COLO668 (cell line): ENCODE results near the gene TMEM135.
"Not testable (repeated sequence)": the region's sequence is repeated elsewhere in the genome, so short reads cannot be mapped to it uniquely, and the experiment has no call there.

ENCODE experiments used
- DNase-seq: peaks from one replicate; lab custom pipeline; 2025; ENCODE audit not compliant: unreplicated experiment; lab: John Stamatoyannopoulos, UW

TMEM135 gene

DNA sequence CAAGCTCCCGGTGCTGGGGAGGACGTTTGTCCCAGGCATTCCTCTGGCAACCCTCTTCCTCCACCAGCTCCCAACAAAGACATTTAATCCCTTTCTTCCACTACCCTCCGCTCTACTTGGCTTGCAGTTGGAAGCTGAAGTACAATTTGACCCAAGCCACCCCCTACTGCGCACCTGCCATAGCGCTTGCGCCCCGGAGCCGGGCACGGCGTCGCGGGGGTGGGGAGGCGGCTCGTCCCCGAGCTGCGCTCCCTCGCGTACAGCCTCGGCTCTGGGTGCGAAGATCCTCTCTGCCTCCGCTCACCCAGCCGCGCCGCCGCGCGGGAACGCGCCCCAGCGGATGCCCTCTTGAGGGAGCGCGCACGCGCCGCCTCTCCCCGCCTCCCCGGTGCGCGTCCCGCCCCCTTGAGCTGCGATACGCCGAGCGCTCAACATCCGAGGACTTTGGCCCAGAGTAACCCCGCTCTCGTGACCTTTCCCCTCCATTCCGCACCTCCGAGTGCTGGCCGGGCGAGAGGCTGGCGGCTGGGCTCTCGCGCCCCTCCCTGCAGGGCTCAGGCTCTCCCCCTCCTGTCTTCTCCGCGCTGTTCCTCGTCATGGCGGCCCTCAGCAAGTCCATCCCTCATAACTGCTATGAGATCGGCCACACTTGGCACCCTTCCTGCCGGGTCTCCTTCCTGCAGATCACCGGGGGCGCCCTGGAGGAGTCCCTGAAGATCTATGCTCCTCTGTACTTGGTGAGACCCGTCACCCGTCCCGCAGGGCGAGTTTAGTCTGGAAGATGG, at the start of gene TMEM135:
Gene TMEM135 (plus strand): TSS at position 485 of the 785 bp plus-strand sequence. CDS start 112 bp downstream, at position 597.
- peak; percentile 96 for DNase-seq

- no peak for DNase-seq
Measured at GRCh38 chr11:86988351-86988881, 49.3 kb upstream of the TMEM135 start.

DNA sequence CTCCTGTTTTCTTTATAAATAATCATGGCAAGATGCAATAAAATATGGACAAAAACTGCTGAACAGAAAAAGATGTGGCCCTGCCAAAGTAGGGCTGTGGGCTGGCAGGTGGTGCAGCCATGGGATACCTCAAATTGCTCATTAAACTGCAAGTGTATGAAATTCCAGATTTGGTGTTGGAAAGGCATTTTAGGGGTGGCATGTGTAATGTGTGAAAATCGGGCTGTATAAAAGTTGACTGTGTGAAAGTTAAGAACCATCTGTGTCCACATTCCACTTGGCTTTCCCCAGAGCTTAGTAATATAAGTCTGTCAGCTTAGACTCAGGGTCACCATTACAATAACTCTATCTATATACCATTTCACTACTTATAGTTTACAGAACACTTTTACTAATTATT, 47.7 kb upstream of the TMEM135 start:
- no peak for DNase-seq

DNA sequence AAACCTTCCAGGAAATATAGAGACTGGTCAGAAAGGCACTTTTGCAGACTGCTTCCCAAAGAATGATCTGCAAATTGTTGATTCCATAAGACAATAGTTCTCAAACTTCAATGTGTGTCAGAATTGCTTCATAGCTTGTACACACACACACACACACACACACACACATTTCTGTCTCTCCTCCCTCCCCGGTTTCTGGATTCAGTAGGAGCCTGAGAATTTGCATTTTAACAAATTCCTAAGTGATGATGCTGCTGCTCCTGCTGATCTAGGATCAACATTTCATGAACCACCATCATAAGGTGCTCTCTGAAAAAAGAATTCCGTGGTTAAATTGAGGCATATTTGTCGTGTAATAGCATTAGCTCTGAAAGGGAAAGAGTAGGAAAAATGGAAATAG, 47.2 kb upstream of the TMEM135 start:
- no peak for DNase-seq

GRCh38 chr11:86991341-86991740, 46.4 kb upstream of the TMEM135 start:
- DNase-seq: no peak

- DNase-seq: not testable (repeated sequence)
Measured at GRCh38 chr11:86992340-86992739, 45.4 kb upstream of the TMEM135 start.

- no peak for DNase-seq
Measured at GRCh38 chr11:86993031-86993430, 44.7 kb upstream of the TMEM135 start.

- no peak for DNase-seq
Measured at GRCh38 chr11:86996953-86997570, 40.7 kb upstream of the TMEM135 start.

DNA sequence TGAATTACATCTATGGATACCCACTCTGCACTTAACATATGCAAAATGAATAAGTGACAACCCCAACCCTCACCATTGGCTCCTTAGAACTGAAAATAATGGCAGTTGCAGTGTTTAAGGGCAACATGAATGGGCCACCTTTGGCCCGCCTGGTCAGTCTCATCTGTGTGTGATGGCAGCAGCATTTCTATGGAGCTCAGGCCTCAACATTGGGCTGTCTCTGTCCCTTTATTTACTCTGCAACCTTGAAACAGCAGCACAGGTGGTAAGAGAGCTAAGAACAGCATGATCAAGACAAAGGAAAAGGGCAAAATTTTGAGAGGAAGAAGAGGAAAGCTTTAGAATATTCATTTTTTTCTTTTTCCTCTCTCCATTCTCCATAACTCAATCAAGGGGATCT, 38.3 kb upstream of the TMEM135 start:
- DNase-seq: no peak

GRCh38 chr11:86999859-87000753, 37.6 kb upstream of the TMEM135 start:
- no peak for DNase-seq

- DNase-seq: no peak
Measured at GRCh38 chr11:87002918-87003317, 34.8 kb upstream of the TMEM135 start.

DNA sequence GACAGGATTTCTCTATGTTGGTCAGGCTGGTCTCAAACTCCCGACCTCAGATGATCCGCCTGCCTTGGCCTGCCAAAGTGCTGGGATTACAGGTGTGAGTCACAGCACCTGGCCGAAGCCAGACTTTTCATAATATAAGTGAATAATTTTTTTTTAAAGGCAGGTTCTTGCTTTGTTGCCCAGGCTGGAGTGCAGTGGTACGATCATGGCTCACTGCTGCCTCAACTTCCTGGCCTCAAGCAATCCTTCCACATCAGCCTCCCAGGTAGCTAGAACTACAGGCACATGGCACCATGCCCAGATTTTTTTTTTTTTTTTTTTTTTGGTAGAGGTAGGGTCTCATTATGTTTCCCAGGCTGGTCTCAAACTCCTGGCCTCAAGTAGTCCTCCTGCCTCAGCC, 33.5 kb upstream of the TMEM135 start:
- not testable (repeated sequence) for DNase-seq

- DNase-seq: no peak
Measured at GRCh38 chr11:87005569-87005921, 32.2 kb upstream of the TMEM135 start.

- no peak for DNase-seq
Measured at GRCh38 chr11:87006035-87006434, 31.7 kb upstream of the TMEM135 start.

GRCh38 chr11:87007963-87008362, 29.8 kb upstream of the TMEM135 start:
- no peak for DNase-seq

DNA sequence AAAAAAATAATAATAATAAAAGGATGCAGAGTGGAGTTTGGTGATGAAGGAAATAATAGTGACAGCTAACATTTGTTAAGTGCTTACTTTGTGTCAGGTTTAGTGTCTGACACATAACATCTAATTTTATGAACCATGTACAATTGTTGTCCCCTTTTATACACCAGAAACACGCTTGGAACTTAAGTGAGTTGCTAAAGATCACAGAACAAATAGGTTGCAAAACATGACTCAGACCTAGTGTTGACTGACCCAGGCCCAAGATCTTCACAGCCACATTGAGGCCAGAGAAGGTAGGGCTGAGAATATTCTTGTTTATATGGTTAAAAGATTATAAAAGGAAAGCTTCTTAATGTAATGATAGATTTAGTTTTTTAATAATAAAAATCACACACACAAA, 25.6 kb upstream of the TMEM135 start:
- DNase-seq: no peak

DNA sequence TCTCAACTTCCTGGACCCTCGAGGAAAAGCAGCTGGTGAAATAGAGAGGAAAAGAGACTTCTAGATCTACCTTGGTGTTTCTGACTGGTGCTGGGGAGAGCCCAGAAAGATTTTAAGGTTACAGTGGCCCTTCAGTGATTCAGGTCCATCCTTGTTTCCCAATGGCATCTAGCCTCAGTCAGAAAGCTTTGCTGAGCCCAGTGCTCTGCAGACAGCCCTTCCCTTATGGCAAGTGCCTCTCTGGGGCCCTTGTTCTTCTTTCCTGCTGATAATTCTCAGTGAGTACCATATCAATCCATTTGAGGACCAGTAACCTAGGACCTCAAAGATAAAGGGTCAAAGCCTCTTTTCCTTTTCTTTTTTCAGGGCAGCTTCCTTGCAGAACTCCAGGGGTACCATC, 25.1 kb upstream of the TMEM135 start:
- DNase-seq: no peak

DNA sequence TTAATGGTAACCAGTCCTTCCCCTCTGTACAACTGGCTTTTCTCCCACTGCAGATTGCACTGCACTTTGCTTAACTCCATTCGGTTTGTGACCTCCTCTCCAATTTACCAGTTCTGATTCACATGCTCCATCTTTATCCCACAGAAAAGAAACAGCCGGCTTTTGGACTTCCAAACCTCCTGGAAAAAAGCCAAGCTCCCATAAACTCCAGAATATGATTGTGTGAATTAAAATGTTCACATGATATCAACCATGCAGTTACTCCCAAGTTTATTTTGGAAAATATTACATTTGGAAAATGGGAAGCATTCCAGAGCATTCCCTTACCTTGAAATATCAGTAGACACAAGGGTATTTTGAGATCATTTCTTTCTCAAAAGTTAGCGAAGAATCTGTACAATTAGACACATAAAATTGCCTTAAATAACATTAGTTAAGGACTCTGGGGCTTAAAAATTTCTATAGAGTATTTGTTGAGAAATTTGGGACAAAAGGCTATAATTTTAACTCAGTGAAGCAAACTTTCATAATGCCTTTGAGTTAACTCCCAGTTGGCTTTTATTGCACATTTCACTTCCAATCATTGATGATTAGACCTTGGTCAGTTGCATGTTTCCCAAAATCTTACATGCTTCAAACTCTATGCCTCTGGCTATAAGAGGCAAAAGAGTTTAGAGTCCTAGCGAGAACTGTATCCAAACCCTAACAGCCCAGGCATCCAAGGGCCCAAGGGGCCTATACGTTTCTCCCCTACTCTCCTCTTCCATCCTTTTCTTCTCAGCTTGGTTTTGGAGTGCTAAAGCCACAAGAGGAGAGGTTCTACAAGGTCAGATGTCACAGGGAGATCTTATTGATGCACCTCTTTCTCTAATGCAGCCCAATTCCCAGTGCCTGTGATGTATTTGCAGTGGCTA, 23.6 kb upstream of the TMEM135 start:
- no peak for DNase-seq

DNA sequence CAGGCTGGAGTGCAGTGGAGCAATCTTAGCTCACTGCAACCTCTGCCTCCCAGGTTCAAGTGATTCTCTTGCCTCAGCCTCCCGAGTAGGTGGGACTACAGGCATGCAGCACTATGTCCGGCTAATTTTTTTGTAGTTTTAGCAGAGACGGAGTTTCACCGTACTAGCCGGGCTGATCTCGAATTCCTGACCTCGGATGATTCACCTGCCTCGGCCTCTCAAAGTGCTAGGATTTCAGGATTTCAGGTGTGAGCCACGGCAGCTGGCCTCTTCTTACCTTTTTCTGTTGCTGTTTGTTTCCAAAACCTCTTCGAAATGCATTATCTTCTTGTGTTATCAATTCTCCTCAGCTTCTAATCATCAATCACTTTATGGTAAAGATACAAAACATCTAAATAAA, 22.1 kb upstream of the TMEM135 start:
- DNase-seq: no peak

DNA sequence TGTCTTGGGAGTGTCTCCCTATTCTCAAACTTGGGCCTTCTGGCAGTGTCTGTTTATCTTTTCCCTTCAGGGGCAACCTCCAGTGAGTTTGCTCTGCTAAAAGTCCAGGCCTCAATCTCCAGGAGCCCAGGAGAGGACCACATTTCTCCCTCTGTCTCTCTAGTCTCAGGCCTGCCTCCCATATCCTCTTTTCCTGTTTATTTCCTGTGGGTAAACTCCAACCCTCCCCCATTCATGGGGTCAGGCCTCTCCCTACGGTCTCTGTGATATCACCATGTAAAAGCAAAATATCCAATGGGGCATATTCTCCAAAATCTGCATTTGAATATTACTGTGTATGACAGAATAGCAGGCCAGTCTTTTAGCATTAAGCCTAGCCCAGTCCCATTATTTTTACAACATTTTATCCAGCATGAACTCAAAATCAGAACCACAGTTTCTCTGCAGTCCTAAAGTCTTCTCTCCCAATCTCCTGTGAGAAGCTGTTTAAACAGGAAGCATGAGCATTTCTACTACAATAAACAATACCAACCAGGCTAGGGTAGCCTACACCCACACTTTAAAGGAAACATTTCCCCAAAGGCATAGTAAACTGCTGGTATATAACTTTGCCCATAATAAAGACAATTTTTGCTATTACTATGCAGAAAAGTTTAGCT, 18.0 kb upstream of the TMEM135 start:
- DNase-seq: no peak
